Measurements from ENCODE around the gene TRIL.
A peak's percentile ranks its signal among the peaks of the same experiment; 100 is the strongest.

TRIL gene

DNA sequence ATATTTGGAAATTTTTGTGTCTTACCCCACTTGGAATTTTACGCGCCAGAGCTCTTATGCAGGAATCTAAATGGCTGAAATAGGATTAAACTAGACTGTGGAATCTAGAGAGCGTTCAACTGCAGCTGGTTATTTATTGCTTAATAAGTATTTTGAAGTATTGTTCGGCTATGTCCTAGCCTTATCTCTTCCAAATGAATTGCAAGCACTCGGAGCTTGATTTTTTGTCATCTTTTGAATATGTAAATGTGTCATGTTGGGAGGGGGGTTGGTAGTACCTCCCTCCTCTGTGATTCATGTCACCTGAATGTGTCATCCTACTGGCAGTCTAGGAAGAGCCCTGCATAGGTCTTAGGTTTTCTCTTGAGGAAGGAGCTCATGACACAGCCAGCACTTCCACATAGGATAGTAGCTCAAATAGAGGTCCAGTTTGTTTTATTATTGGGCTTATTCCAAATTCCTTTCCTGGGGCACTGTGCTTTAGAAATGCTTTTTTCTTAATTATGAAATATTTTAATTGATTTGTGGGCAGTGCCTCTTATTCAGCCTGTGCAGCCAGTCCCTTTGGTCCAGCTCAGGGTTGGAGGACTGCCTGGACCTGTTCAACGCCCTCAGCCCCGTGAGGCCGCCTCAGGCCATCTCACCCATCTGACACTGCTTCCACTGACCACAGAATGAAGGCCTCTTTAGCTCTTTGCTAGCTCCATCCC lies 22.5 kb upstream of the TRIL start:
- DNase-seq, result no peak

- DNase-seq, result no peak
Measured at GRCh38 chr7:28979776-28980175, 21.6 kb upstream of the TRIL start.

DNA sequence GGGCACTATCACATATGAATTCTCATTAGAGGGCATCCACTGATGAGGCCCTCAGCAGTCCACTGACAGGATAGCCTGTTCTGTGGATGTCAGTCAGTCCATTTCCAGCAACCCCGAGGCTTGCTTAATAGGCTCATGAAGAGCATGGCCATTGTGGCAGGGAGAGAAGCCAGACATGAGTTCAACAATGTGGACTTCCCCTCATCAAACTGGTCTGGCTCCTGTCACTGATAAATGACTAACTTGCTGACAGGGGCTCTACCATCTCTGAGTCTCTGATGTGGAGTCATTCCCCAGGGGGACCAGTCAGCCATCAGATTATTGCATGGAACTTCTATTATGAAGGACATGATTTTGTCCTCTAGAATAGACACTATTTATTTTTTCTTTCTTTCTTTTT lies 19.8 kb upstream of the TRIL start:
- no peak for DNase-seq

DNA sequence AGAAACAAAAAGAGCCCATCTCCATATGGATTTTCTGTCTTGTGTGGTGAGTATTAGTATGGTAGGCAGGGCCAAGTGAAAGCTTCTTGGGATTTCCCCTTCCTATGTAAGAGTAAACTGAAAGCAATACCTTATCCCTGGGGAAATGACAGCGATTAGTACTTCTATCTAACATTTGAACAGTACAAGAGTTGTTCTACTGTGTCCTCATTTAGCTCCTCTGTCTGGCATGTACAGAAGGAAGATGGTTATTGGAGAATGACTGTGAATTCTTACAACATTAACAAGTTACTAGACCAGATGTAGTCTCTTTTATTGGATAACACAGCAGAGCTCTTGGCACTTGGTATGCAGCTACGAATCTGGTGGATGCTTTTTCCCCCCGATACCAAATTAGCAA lies 17.9 kb upstream of the TRIL start:
- DNase-seq, result no peak

DNA sequence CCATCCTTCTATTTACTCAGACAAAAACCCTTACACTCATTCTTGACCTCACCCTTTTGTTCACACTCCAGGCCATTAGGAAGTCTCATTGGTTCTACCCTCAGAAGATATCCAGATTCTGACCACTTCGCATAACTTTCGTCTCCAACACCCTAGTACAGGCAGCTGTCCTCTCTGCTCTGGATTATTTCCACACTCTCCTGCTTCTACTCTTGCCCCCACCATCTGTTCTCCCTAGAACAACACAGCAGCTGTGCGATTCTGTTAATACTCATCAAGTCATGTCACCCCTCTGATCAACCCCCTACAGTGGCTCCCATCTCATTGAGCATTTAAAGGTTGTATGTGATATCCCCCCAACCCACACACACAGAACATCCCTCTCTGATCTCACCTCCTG lies 15.5 kb upstream of the TRIL start:
- no peak for DNase-seq

DNA sequence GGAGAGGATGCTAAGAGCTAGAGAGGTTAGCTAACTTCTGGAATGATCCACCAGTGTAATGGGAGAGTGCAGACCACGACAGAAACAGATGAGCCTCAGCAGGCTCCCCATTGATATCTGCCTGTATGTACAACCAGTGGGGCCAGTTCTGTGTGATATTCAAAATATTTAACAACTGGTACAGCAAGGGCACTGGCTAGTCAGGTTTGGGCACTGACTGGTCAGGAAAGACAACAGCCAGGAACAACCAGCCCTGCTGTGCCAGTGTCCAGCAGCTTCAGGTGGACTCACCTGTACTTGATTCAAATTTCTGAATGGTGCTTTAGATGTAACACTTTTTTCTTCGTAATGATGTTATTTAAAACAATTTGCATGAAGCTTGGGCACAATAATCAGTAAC lies 5.9 kb upstream of the TRIL start:
- no peak for DNase-seq

- no peak for DNase-seq
Measured at GRCh38 chr7:28961972-28962371, 3.8 kb upstream of the TRIL start.

GRCh38 chr7:28960071-28960840 lies 2.1 kb upstream of the TRIL start:
- DNase-seq, result no peak

- DNase-seq, result no peak
Measured at GRCh38 chr7:28958980-28959347, 834 bp upstream of the TRIL start.

GRCh38 chr7:28957751-28958234 lies 337 bp downstream of the TRIL start:
- DNase-seq, result no peak

DNA sequence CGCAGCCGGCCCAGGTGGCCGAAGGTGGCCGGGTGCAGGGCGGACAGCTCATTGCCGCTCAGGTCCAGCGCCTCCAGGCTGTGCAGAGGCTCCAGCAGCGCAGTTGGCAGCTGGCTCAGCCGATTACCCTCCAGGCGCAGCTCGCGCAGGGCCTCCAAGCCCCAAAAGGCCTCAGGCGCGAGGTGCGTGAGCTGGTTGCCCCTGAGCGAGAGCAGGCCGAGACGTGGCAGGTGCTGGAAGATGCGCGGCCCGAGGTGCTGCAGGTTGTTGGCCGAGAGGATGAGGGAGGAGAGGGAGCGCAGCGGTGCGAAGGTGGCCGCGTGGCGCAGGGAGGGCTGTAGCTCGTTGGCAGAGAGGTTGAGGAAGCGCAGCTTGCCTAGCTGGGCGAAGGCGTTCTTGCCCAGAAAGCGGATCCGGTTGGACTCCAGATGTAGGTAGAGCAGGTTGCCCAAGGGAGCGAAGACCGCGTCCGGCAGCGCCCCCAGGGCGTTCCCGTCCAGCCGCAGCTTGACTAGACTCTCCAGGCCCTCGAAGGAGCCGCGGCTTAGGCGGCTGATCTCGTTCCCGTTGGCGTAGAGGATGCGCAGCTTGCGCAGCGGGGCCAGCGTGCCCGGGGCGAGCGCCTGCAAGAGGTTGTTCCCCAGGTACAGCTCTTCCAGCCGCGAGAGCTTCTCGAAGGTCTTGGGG lies 923 bp downstream of the TRIL start:
- DNase-seq, result no peak

GRCh38 chr7:28956608-28957063 lies 1.5 kb downstream of the TRIL start:
- peak; percentile 25 for DNase-seq

DNA sequence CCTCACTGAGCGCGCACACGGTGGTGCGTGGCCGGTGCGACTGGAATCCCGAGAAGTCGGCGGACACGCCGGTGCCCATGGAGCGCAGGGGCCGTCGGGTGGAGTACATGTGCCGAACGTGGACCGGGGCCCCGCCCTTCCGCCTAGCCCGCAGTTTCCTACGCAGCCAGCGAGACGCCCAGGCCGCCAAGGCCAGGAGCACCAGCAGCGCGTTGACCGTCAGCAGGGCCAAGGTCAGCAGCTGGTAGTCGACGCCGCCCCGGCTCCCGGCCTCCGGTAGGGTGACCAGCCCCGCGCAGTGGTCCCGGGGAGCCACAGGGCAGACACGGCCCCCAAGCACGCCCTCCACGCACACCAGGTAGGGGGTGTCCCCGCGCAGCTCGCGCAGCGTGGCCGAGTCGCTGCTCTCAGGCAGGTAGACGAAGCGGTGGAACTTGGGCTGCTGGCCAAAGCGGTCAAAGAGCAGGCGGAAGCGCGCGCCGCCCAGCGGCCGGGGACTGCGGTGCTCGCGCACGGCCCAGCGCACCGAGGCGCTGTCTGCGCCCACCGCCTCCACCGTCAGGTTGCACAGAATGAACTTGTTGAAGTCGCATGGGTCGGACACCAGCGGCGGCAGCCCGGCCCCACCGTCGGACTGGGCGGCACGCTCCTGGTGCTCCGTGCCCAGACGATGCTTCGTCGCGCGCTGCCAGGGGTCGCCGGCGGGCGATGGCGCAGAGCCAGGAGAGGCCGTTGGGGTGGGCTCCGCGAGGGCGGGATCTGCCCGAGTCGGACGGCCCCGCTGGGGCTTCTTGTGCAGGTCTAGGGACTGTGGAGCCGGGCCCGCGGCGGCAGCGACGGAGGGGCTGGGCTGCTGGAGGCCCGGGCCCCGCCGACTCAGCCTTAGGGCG lies 2.2 kb downstream of the TRIL start:
- peak; percentile 57 for DNase-seq

DNA sequence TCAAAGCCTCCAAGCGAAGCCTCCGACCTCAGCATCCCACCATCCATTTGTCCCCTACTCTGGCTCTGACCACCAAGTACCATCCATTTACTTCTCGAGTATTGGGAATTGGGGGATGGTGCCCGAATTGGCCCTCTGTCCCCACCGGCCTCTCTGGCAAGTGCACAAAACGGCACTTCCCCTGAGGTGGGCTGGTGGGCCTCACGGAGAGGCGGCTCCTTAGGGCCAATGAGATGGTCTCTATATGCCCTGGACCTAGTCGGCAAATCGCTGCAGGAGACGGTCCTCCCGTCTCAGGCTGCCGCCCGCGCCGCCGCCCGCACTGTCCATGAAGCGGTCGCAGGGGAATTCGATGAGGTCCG lies 2.8 kb downstream of the TRIL start:
- DNase-seq, result no peak

GRCh38 chr7:28954946-28955345 lies 3.2 kb downstream of the TRIL start:
- no peak for DNase-seq

DNA sequence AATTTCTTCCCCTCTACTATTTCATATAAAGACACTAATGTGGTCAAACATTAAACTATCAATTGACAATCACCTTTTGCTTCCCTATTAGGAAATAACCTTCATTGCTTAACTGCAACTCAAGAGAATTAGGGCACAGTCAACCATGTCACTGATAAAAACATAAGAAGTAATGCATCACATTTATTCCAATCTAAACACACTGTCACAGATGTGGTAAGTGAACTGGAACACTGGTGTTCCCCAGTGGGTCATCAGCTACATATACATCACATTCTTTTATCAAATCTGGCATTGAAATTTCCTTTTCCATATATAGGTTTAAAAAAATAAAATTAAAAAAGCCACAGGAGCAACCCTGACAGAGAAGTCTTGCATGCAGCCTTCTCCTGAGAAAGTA lies 3.7 kb downstream of the TRIL start:
- DNase-seq, result no peak

DNA sequence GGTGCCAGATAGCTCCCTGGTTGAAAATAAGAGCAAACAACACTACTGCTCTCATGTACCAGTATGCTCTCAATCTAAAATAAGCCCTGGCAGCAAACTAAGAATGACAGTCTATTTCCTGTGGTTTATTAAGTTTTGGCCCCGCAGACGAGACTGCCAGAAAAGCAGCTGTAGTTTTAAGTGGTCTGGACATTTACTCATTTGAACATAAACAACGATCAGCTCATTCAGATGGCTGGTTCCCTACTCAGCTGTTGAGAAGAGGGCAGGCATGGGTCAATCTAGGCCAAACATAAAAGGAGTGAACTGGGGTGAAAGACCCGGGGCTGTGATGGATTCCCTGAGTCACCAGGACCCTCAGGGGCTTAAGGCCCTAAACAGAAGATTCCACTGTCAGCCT lies 4.5 kb downstream of the TRIL start:
- no peak for DNase-seq

- peak; percentile 62 for DNase-seq
Measured at GRCh38 chr7:28942168-28942567, 16.0 kb downstream of the TRIL start.

DNA sequence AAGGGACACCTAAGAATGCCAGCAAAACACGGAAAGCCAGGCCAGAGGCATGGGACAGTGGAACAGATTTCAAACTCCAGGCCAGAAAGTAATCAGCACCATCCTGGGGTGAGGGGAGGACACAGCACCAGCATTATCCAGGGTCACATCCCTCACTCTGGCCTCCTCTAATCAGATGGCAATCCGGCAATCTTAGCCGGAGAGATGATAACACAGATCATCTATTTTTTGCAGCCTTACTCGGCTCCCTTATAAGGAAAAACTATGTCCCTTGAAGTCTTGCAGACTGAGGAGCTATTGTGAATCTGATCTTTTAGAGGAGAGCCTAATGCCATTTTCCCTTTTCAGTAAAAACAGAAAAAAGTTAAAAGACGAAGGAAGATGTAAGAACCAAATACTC lies 16.5 kb downstream of the TRIL start:
- DNase-seq, result no peak

- DNase-seq, result no peak
Measured at GRCh38 chr7:28940741-28941384, 17.3 kb downstream of the TRIL start.

DNA sequence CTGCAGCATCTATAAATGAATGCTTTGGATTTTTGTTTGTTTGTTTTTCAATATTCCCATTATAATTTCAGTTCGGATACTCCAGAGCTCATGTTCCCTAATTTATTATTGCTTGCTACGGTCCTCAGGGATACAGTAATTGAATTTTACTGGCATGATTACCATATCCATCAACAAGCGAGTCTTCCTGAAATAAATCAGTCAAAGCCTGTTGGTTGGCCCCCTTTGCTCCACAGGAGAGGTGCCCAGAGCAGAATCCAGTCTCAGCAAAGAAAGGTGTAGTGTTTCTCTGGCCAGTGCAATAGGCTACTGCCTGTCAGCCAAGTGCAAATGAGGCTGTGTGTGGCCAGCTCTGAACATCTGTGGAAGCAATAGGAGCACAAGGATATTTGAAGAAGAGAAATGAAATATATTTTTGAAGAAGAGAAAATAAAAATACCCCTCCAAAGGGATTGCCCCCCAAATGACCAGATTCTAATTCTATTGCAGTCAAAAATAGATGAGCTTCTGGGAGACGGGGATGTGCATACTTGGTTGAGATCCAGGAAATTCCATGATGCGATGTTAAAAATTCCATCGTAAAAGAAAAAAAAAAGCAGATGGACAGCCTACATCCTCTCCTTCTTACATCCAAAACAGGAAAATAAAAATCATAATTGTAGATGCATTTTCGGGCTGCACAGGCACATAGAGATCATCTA lies 18.1 kb downstream of the TRIL start:
- DNase-seq, result peak; percentile 24

- no peak for DNase-seq
Measured at GRCh38 chr7:28939367-28939766, 18.8 kb downstream of the TRIL start.

Data from NCI-H226 (cell line).